HepG2 (cell line): Measurements from ENCODE around the gene HELB. TPM values are rescaled to one million over a fixed set of nuclear protein-coding genes. Genes with fewer than 3 reads are reported as not detected.

Source experiments
- ADNP ChIP-seq: sonication (generic); formaldehyde crosslinking; IDR thresholded peaks from 2 replicates; pipeline ENCODE4 v1.4.0; 2020; ENCODE audit warnings: missing genetic modification reagents
- ARNTL ChIP-seq: sonication (generic); formaldehyde crosslinking; IDR thresholded peaks from 2 replicates; pipeline ENCODE4 v1.4.0; 2020; ENCODE audit warnings: mild to moderate bottlenecking, missing genetic modification reagents
- CBX5 ChIP-seq: sonication (generic); formaldehyde crosslinking; IDR thresholded peaks from 2 replicates; pipeline ENCODE4 v1.4.0; 2020; ENCODE audit warnings: missing genetic modification reagents, borderline replicate concordance
- CREB1 ChIP-seq, 2 experiments: fragments of 450-650 bp in 1 of 2; IDR thresholded peaks; 2 replicates each; pipeline ENCODE4 v1.6.1; 2016 to 2017; ENCODE audit warnings: control low read depth in 1 of 2, mild to moderate bottlenecking in 1 of 2, missing compliant biosample characterization in 1 of 2, missing genetic modification characterization in 1 of 2
- FOSL2 ChIP-seq: sonication (generic); formaldehyde crosslinking; IDR thresholded peaks from 2 replicates; pipeline ENCODE4 v1.4.0; 2020; ENCODE audit warnings: missing genetic modification reagents
- GTF3A ChIP-seq: sonication (generic); formaldehyde crosslinking; conservative IDR thresholded peaks from 2 replicates; pipeline ENCODE4 v1.4.0; 2020; ENCODE audit warnings: mild to moderate bottlenecking, missing genetic modification reagents
- KLF15 ChIP-seq: sonication (generic); formaldehyde crosslinking; IDR thresholded peaks from 2 replicates; pipeline ENCODE4 v1.8.1; 2023; ENCODE audit warnings: borderline replicate concordance, mild to moderate bottlenecking, inconsistent platforms, missing genetic modification reagents, mixed read lengths
- NFKBIZ ChIP-seq: IDR thresholded peaks from 2 replicates; pipeline ENCODE4 v1.6.1; 2018; ENCODE audit warnings: missing genetic modification reagents, missing compliant biosample characterization
- POGZ ChIP-seq: sonication (generic); formaldehyde crosslinking; IDR thresholded peaks from 2 replicates; pipeline ENCODE4 v1.4.0; 2020; ENCODE audit warnings: mild to moderate bottlenecking, missing genetic modification reagents
- SMYD3 ChIP-seq: sonication (generic); formaldehyde crosslinking; IDR thresholded peaks from 2 replicates; pipeline ENCODE4 v1.8.1; 2023; ENCODE audit warnings: mild to moderate bottlenecking, missing genetic modification reagents
- XBP1 ChIP-seq: sonication (generic); formaldehyde crosslinking; IDR thresholded peaks from 2 replicates; pipeline ENCODE4 v1.5.0; 2020; ENCODE audit warnings: missing genetic modification reagents
- ZNF124 ChIP-seq: sonication (generic); formaldehyde crosslinking; IDR thresholded peaks from 2 replicates; pipeline ENCODE4 v1.4.0; 2020; ENCODE audit warnings: missing genetic modification reagents
- ZNF224 ChIP-seq: sonication (generic); formaldehyde crosslinking; IDR thresholded peaks from 2 replicates; pipeline ENCODE4 v1.5.0; 2020; ENCODE audit warnings: mild to moderate bottlenecking, missing genetic modification reagents
- ZNF550 ChIP-seq: sonication (generic); formaldehyde crosslinking; IDR thresholded peaks from 2 replicates; pipeline ENCODE4 v1.4.0; 2020; ENCODE audit warnings: mild to moderate bottlenecking, missing genetic modification reagents, borderline replicate concordance
- polyA plus RNA-seq, 8 experiments: library from polyadenylated mRNA; depleted of rRNA in 3 of 8; stranded (reverse) in 7 of 8; unstranded in 1 of 8; fragments of >200 nt; fragmentation: Illumina TruSeq in 4 of 8; extraction: Trizol in 4 of 8; gene quantifications; 2 replicates each; pipeline versions ENCODE4 v1.2.1 to v1.2.3, GENCODE V29; 2011 to 2016; ENCODE audit warnings: low read depth in 4 of 8, missing spikeins in 1 of 8, mixed read lengths in 1 of 8; ENCODE audit not compliant: insufficient read depth in 1 of 8
- total RNA-seq, 5 experiments: library from RNA; depleted of rRNA; stranded (reverse); fragments of >200 nt; fragmentation: Illumina TruSeq; extraction: Trizol; gene quantifications; 2 replicates each; pipeline ENCODE4 v1.2.3, GENCODE V29; 2016; ENCODE audit warnings: low read depth in 1 of 5
- TF ChIP-seq, protein P1 (sequence below), 2 experiments: sonication (generic) in 1 of 2; formaldehyde crosslinking in 1 of 2; IDR thresholded peaks; 2 replicates each; pipeline versions ENCODE4 v1.5.1 to v1.6.1; 2011 to 2020; ENCODE audit warnings: borderline replicate concordance in 1 of 2, low read depth in 1 of 2, low read length in 1 of 2, mild to moderate bottlenecking in 1 of 2, missing genetic modification reagents in 1 of 2, moderate library complexity in 1 of 2
- TF ChIP-seq, protein P2 (sequence below): sonication (generic); formaldehyde crosslinking; IDR thresholded peaks from 2 replicates; pipeline ENCODE4 v1.8.0; 2022; ENCODE audit warnings: missing genetic modification reagents, mild to moderate bottlenecking, inconsistent platforms, borderline replicate concordance
- TF ChIP-seq, protein P3 (sequence below): IDR thresholded peaks from 2 replicates; pipeline ENCODE4 v1.4.0; 2020; ENCODE audit warnings: mild to moderate bottlenecking, missing genetic modification reagents
- TF ChIP-seq, protein P4 (sequence below): sonication (generic); formaldehyde crosslinking; conservative IDR thresholded peaks from 2 replicates; pipeline ENCODE4 v1.4.0; 2020; ENCODE audit warnings: missing genetic modification reagents

Gene HELB
- total and polyA plus RNA-seq, 2 of the 13 experiments (the other 11 are each of a cell fraction or from before 2014, with no cell fraction given), result 1.7 to 3.7 TPM

DNA sequence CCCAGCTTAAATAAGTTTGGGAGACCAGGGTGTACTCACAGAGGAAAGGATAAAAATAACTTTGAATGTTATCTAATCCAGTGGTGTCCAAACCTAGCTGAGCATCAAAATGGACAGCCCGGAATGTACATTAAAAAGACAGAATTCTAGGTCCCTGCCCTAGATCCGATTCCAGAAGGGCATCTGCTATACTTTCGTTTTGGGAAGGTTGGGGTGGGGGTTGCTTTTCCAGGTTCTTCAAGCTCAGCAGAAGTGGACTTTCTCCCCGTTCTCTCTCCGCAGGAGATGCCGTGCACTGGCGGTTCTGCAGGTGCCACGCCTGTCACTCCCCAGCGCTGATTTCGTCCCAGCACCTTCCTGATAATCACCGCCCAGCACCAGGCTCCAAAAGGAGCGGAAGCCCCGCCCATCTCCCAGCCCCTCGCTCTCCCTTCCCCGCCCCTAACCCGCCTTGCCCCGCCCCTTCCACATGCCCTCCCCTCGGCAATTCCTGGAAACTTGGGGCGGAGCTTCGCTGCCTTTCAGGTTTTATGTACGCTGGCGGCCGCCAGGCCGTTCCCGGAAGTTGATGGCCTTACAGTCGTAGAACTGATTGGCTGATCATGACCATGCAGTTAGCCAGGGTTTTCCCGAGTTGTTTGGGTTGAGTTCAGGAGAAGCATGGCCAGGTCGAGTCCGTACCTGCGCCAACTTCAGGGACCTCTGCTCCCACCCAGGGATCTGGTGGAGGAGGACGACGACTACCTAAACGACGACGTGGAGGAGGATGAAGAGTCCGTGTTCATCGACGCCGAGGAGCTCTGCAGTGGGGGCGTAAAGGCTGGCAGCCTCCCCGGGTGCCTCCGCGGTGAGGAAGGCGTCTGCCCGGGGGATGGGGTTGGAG is at the start of gene HELB (continued):
- 0 out of 2 replicates have a peak, but pooled peaks have one; percentile 40 for TF ChIP-seq ARNTL (CRISPR knock-in tag)
- TF ChIP-seq, protein P1, sequence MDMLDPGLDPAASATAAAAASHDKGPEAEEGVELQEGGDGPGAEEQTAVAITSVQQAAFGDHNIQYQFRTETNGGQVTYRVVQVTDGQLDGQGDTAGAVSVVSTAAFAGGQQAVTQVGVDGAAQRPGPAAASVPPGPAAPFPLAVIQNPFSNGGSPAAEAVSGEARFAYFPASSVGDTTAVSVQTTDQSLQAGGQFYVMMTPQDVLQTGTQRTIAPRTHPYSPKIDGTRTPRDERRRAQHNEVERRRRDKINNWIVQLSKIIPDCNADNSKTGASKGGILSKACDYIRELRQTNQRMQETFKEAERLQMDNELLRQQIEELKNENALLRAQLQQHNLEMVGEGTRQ (IDR thresholded peaks at IDR 0.05; ENCODE audit: low read depth, low read length), result no peak
- TF ChIP-seq, protein P1 (CRISPR knock-in tag; IDR thresholded peaks at IDR 0.05; ENCODE audit: borderline replicate concordance), result no peak; the same call in 1 of the 2 replicates
- TF ChIP-seq CBX5 (CRISPR knock-in tag), result no peak
- peak; percentile 93 for TF ChIP-seq POGZ (CRISPR knock-in tag)
- TF ChIP-seq FOSL2 (CRISPR knock-in tag), result peak; percentile 26; the same call in 1 of the 2 replicates
- TF ChIP-seq, protein P2, sequence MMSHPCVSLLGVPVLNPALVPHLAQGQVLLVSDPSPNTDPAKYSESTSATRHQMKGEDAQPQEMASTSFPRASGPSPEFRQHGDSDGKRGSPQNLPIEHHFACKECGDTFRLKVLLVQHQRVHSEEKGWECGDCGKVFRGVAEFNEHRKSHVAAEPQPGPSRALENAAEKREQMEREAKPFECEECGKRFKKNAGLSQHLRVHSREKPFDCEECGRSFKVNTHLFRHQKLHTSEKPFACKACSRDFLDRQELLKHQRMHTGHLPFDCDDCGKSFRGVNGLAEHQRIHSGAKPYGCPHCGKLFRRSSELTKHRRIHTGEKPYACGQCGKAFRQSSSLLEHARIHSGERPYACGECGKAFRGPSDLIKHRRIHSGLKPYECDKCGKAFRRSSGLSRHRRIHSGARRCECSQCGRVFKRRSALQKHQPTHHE (CRISPR knock-in tag), result peak; percentile 74; the same call in 1 of the 2 replicates
- TF ChIP-seq GTF3A (CRISPR knock-in tag), result no peak
- TF ChIP-seq ZNF224 (CRISPR knock-in tag), result no peak
- no peak for TF ChIP-seq KLF15 (CRISPR knock-in tag)
- no peak for TF ChIP-seq SMYD3
- TF ChIP-seq ZNF124 (CRISPR knock-in tag), result no peak
- TF ChIP-seq, protein P3, sequence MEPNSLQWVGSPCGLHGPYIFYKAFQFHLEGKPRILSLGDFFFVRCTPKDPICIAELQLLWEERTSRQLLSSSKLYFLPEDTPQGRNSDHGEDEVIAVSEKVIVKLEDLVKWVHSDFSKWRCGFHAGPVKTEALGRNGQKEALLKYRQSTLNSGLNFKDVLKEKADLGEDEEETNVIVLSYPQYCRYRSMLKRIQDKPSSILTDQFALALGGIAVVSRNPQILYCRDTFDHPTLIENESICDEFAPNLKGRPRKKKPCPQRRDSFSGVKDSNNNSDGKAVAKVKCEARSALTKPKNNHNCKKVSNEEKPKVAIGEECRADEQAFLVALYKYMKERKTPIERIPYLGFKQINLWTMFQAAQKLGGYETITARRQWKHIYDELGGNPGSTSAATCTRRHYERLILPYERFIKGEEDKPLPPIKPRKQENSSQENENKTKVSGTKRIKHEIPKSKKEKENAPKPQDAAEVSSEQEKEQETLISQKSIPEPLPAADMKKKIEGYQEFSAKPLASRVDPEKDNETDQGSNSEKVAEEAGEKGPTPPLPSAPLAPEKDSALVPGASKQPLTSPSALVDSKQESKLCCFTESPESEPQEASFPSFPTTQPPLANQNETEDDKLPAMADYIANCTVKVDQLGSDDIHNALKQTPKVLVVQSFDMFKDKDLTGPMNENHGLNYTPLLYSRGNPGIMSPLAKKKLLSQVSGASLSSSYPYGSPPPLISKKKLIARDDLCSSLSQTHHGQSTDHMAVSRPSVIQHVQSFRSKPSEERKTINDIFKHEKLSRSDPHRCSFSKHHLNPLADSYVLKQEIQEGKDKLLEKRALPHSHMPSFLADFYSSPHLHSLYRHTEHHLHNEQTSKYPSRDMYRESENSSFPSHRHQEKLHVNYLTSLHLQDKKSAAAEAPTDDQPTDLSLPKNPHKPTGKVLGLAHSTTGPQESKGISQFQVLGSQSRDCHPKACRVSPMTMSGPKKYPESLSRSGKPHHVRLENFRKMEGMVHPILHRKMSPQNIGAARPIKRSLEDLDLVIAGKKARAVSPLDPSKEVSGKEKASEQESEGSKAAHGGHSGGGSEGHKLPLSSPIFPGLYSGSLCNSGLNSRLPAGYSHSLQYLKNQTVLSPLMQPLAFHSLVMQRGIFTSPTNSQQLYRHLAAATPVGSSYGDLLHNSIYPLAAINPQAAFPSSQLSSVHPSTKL, result peak; percentile 51
- no peak for TF ChIP-seq NFKBIZ (CRISPR knock-in tag)
- TF ChIP-seq, protein P4, sequence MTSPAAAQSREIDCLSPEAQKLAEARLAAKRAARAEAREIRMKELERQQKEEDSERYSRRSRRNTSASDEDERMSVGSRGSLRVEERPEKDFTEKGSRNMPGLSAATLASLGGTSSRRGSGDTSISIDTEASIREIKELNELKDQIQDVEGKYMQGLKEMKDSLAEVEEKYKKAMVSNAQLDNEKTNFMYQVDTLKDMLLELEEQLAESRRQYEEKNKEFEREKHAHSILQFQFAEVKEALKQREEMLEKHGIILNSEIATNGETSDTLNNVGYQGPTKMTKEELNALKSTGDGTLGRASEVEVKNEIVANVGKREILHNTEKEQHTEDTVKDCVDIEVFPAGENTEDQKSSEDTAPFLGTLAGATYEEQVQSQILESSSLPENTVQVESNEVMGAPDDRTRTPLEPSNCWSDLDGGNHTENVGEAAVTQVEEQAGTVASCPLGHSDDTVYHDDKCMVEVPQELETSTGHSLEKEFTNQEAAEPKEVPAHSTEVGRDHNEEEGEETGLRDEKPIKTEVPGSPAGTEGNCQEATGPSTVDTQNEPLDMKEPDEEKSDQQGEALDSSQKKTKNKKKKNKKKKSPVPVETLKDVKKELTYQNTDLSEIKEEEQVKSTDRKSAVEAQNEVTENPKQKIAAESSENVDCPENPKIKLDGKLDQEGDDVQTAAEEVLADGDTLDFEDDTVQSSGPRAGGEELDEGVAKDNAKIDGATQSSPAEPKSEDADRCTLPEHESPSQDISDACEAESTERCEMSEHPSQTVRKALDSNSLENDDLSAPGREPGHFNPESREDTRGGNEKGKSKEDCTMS, result no peak
- TF ChIP-seq ZNF550 (CRISPR knock-in tag), result no peak
- TF ChIP-seq CREB1 (IDR thresholded peaks at IDR 0.05), result no peak
- peak; percentile 73 for TF ChIP-seq CREB1 (CRISPR knock-in tag; IDR thresholded peaks at IDR 0.05)
- TF ChIP-seq ADNP, result no peak
- TF ChIP-seq XBP1 (CRISPR knock-in tag), result 0 out of 2 replicates have a peak, but pooled peaks have one; percentile 33
